ENCODE measurements around the gene PANX3. TPM values are rescaled to one million over a fixed set of nuclear protein-coding genes. Genes with fewer than 3 reads are reported as not detected.
"Not testable (repeated sequence)": the region's sequence is repeated elsewhere in the genome, so short reads cannot be mapped to it uniquely, and the experiment has no call there.

The PANX3 gene
- total RNA-seq, 1 donor from 2014 or later: not detected

GRCh38 chr11:124602193-124602592, 9.0 kb upstream of the PANX3 start:
- no peak for TF ChIP-seq CTCF (IDR thresholded peaks at IDR 0.05; ENCODE audit: borderline replicate concordance)
- H3K4me3 ChIP-seq: no peak overlapping the region
- H3K36me3 ChIP-seq: no peaks in the 10 kb centered on the region
- no peak for DNase-seq
- no peaks in the 10 kb centered on the region for H3K4me1 ChIP-seq
- peaks cover 26% of the 10 kb centered on the region for H3K27me3 ChIP-seq (ENCODE audit: low read depth)
- intact Hi-C loops (cut with micrococcal nuclease): no loop called here
- no peak overlapping the region for H3K27ac ChIP-seq (replicated peaks)
- H3K9me3 ChIP-seq (replicated peaks): no peaks in the 10 kb centered on the region

GRCh38 chr11:124602723-124603122, 8.5 kb upstream of the PANX3 start:
- DNase-seq; H3K4me1 ChIP-seq; H3K4me3 ChIP-seq; H3K9me3 ChIP-seq (replicated peaks); H3K36me3 ChIP-seq; intact Hi-C loops (cut with micrococcal nuclease); H3K27ac ChIP-seq (replicated peaks): not testable (repeated sequence)
- peaks cover 20% of the 10 kb centered on the region for H3K27me3 ChIP-seq (ENCODE audit: low read depth)

DNA sequence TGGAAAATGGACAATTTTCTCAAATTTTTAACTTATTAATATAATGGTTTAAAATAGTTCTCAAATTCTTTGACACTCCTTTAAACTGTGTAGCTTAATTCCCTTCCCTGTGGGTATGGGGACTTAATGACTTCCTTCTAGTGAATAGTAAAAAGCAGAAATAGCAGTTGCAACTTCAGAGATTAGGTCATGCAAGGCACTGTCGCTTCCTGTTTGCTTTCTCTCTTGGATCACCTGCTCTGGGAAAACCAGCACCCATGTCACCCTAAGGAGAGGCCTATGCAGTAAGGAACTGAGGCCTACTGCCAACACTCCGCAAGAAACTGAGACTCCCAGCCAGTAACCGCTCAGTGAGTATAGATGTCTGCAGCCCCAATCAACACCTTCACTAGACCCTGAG, 5.5 kb upstream of the PANX3 start:
- Histone ChIP-seq H3K36me3 (no peaks in the 10 kb centered on the region), H3K4me1 (no peaks in the 10 kb centered on the region), H3K4me3 (no peak overlapping the region), H3K27ac (replicated peaks) (no peak overlapping the region), H3K9me3 (replicated peaks) (no peaks in the 10 kb centered on the region), H3K27me3 (ENCODE audit: low read depth) (no peaks in the 10 kb centered on the region)
- no peak for DNase-seq
- intact Hi-C loops (cut with micrococcal nuclease): no loop called here
- TF ChIP-seq CTCF (IDR thresholded peaks at IDR 0.05; ENCODE audit: borderline replicate concordance): no peak

DNA sequence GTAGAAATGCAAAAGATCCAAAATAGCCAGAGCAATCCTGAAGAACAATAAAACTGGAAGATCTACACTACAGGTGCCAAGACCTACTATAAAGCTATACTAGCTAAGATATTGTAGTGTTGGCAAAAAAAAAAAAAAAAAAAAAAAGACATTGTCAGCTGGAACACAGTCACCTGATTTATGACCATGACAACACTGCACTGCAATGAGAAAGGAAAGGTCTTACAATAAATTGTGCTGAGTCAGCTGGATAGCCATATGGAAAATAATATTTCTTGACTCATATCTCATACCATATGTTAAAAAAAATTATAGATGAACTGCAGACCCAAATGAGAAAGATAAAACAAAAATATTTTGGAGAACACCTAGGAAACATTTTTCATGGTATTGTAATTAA, 3.1 kb upstream of the PANX3 start:
- Histone ChIP-seq H3K27me3 (ENCODE audit: low read depth) (peaks cover 9% of the 10 kb centered on the region), H3K4me1 (no peaks in the 10 kb centered on the region), H3K27ac (replicated peaks) (no peak overlapping the region), H3K4me3 (no peak overlapping the region), H3K36me3 (no peaks in the 10 kb centered on the region), H3K9me3 (replicated peaks) (no peaks in the 10 kb centered on the region)
- TF ChIP-seq CTCF (IDR thresholded peaks at IDR 0.05; ENCODE audit: borderline replicate concordance): no peak
- intact Hi-C loops (cut with micrococcal nuclease): no loop called here
- DNase-seq: no peak

DNA sequence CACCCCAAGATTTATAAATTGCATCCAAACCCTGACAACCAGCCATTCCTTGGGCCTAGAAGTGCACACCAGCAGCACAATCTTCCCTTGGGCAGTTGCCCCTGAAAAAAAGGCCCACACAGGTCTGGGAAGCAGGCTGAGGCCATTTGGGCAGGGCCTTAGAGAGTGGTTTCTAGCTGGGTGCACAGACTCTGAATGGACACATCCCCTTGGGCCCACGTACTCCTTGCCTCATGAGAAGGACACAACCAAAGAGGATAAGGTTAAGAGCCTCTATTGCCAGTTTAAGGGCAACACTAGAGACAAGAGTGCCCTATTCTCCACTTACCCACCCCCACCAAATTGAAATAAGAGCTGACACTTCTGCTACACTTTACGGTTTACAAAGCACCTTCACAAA, 933 bp upstream of the PANX3 start:
- Histone ChIP-seq H3K27ac (replicated peaks) (no peak overlapping the region), H3K4me1 (no peaks in the 10 kb centered on the region), H3K36me3 (no peaks in the 10 kb centered on the region), H3K27me3 (ENCODE audit: low read depth) (peaks cover 30% of the 10 kb centered on the region), H3K9me3 (replicated peaks) (no peaks in the 10 kb centered on the region), H3K4me3 (no peak overlapping the region)
- DNase-seq: no peak
- intact Hi-C loops (cut with micrococcal nuclease): no loop called here
- no peak for TF ChIP-seq CTCF (IDR thresholded peaks at IDR 0.05; ENCODE audit: borderline replicate concordance)

- DNase-seq: no peak
- no peak overlapping the region for H3K4me3 ChIP-seq
- intact Hi-C loops (cut with micrococcal nuclease): no loop called here
- H3K27ac ChIP-seq (replicated peaks): no peak overlapping the region
- H3K4me1 ChIP-seq: no peaks in the 10 kb centered on the region
- H3K27me3 ChIP-seq (ENCODE audit: low read depth): peaks cover 48% of the 10 kb centered on the region
- H3K9me3 ChIP-seq (replicated peaks): no peaks in the 10 kb centered on the region
- no peak for TF ChIP-seq CTCF (IDR thresholded peaks at IDR 0.05; ENCODE audit: borderline replicate concordance)
- no peaks in the 10 kb centered on the region for H3K36me3 ChIP-seq
These were observed 817 bp downstream of the PANX3 start for GRCh38 chr11:124612045-124612444.

Data from left ventricle myocardium inferior (tissue), 1 donor.